ENCODE results near the gene WDR37.

Gene WDR37

DNA sequence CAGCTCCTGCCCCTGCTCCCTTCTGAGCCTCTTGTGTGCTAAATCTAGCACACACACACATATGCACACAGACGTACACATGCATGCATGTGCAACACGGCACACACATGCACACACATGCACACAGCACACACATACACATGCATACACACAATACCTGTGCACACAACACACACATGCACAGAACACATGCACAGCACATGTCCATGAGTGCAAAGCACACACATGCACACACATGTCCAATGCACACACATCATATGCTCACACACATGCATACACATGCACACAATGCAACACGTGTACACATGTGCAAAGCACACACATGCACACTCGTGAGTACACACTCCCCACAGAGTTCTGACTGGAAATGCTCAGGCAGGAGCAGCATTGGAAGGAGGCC lies 115.0 kb downstream of the WDR37 start:
- DNase-seq: no peak

GRCh38 chr10:1171586-1171985 lies 115.4 kb downstream of the WDR37 start:
- DNase-seq: no peak

- no peak for DNase-seq
Observed at GRCh38 chr10:1172256-1172984, 116.2 kb downstream of the WDR37 start.

- DNase-seq: no peak
Observed at GRCh38 chr10:1173091-1173490, 116.9 kb downstream of the WDR37 start.

DNA sequence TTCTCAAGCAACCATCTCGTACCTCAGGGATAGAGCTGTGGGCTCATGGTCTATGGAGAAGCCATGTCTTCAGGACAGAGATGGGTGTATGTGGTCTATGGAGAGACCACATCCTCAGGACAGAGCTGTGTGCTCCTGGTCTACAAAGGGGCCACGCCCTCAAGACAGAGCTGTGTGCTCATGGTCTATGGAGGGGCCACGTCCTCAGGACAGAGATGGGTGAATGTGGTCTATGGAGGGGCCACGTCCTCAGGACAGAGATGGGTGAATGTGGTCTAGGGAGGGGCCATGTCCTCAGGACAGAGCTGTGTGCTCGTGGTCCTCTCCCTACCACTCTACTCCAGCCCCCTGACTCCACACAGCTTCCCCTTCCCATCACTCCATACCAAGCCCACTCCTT lies 117.8 kb downstream of the WDR37 start:
- no peak for DNase-seq

DNA sequence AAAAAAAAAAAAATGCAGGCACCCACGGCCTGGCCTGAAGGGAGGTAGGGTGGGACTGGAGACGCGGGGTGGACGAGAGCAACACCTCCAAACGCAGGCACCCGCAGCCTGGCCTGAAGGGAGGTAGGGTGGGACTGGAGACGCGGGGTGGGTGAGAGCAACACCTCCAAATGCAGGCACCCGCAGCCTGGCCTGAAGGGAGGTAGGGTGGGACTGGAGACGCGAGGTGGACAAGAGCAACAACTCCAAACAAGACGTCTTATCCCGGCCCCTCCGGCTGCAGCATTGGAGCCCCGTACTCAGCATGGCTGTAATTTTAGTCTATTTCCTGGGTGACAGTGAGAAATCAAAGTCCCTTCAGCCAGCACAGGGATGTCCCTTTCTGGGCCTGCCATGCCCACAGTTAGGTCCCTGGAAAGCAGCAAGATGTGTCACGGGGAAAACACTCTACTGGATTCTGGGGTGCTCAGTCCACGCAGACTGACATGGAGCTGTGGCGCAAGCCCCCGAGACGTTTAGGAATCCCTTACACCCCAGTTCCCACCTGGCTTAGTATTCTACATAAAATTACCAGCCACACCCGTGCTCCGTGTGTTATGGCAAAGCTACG lies 119.9 kb downstream of the WDR37 start:
- DNase-seq: no peak

- no peak for DNase-seq
Observed at GRCh38 chr10:1177936-1178335, 121.8 kb downstream of the WDR37 start.

DNA sequence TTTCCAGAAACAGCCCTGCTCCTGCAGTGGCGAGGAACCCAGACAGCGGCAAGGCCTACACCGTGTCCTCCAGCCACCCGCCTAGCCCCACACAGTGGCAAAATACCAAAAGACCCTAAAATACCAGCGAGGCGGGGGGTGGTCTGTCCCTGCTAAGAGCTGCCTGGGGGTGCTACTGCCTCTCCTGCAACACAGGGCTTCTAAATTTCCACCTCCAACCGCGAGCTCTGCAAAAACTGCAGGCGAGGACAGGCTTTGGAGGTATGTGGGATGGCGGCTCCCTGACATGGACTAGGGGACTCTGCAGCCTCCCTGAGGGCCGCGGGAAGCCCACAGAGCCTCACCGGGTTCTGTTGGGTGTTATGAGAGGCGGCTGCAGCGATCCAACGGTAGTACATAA lies 122.3 kb downstream of the WDR37 start:
- no peak for DNase-seq

GRCh38 chr10:1179346-1180070 lies 123.3 kb downstream of the WDR37 start:
- no peak for DNase-seq

DNA sequence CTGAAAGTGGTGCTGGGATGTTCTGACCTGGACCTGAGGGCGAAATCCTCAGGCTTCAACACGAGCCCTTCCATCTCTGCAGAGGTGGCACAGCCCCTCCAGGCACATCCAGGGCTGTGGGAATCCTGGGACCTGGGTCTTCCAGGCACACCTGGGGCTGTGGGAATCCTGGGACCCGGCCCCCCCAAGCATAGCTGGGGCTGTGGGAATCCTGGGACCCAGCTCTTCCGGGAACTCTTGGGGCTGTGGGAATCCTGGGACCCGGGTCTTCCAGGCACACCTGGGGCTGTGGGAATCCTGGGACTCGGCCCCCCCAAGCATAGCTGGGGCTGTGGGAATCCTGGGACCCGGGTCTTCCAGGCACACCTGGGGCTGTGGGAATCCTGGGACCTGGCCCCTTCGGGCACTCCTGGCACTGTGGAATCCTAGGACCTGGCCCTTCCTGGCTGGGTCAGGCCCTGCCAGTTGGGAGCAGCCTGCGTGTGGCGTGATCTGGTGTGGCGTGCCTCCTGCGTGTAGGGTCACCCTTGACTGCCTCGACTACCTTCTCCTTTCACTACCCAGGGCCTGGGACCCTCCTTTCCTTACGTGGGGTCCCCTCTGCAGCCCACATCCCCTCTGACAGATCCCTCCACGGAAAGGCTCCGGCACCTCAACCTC lies 124.0 kb downstream of the WDR37 start:
- no peak for DNase-seq

- DNase-seq: no peak
Observed at GRCh38 chr10:1180836-1181235, 124.7 kb downstream of the WDR37 start.
